NCI-H82 treated with DMSO at 0.1 percent for 48 hours (cell line): Measurements from ENCODE around the gene PLA2G12A.

Source experiments
- DNase-seq: peaks from one replicate; lab custom pipeline; 2025; ENCODE audit not compliant: unreplicated experiment; lab: John Stamatoyannopoulos, UW

The PLA2G12A gene

GRCh38 chr4:109729117-109729717 is 653 bp downstream of the PLA2G12A start:
- DNase-seq = no peak

- no peak for DNase-seq
Measured at GRCh38 chr4:109728385-109728784, 1.5 kb downstream of the PLA2G12A start.

- no peak for DNase-seq
Measured at GRCh38 chr4:109723110-109723509, 6.8 kb downstream of the PLA2G12A start.

GRCh38 chr4:109722357-109722756 is 7.5 kb downstream of the PLA2G12A start:
- DNase-seq = no peak

GRCh38 chr4:109721033-109721432 is 8.8 kb downstream of the PLA2G12A start:
- DNase-seq = no peak

GRCh38 chr4:109719604-109720003 is 10.3 kb downstream of the PLA2G12A start:
- no peak for DNase-seq

- DNase-seq = no peak
Measured at GRCh38 chr4:109718759-109719158, 11.1 kb downstream of the PLA2G12A start.

GRCh38 chr4:109713500-109713899 is 16.4 kb downstream of the PLA2G12A start:
- DNase-seq = no peak

- no peak for DNase-seq
Measured at GRCh38 chr4:109708990-109709389, 20.9 kb downstream of the PLA2G12A start.

- no peak for DNase-seq
Measured at GRCh38 chr4:109708435-109708834, 21.4 kb downstream of the PLA2G12A start.

GRCh38 chr4:109703664-109704361 is 26.1 kb downstream of the PLA2G12A start:
- no peak for DNase-seq

- peak; percentile 46 for DNase-seq
Measured at GRCh38 chr4:109702950-109703663, 26.8 kb downstream of the PLA2G12A start, which contains the start of gene CASP6. CASP6 (minus strand) TSS chr4:109703445; CDS start chr4:109703395, 50 bp downstream.

GRCh38 chr4:109701566-109702410 is 28.1 kb downstream of the PLA2G12A start:
- DNase-seq = no peak

- no peak for DNase-seq
Measured at GRCh38 chr4:109699553-109700225, 30.2 kb downstream of the PLA2G12A start.

GRCh38 chr4:109698656-109699055 is 31.2 kb downstream of the PLA2G12A start:
- DNase-seq = no peak

GRCh38 chr4:109691411-109691920 is 38.4 kb downstream of the PLA2G12A start:
- DNase-seq = no peak

- no peak for DNase-seq
Measured at GRCh38 chr4:109690690-109691410, 39.0 kb downstream of the PLA2G12A start.

- no peak for DNase-seq
Measured at GRCh38 chr4:109684727-109685126, 45.1 kb downstream of the PLA2G12A start.

- DNase-seq = no peak
Measured at GRCh38 chr4:109683621-109684253, 46.1 kb downstream of the PLA2G12A start.
